ENCODE data around the gene GLRA2.

DNA sequence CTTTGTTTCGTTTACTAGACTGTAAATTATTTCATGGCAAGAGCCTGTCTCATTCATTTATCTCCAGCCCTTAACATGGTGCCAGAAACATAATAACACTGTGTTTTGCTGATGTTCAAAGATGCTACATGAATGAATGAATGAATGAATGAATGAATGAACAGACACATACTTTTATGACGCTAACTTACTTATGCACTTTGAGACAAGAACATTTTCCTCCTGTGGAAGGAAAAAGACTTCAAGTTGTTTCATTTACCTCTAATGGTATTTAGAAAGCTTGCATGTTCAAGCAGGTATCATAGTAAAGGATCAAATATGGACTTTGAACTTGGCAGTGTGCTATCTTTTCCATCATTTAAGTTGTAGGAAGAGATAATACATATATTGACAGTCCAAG lies 131.6 kb downstream of the GLRA2 start:
- TF ChIP-seq, protein P1, sequence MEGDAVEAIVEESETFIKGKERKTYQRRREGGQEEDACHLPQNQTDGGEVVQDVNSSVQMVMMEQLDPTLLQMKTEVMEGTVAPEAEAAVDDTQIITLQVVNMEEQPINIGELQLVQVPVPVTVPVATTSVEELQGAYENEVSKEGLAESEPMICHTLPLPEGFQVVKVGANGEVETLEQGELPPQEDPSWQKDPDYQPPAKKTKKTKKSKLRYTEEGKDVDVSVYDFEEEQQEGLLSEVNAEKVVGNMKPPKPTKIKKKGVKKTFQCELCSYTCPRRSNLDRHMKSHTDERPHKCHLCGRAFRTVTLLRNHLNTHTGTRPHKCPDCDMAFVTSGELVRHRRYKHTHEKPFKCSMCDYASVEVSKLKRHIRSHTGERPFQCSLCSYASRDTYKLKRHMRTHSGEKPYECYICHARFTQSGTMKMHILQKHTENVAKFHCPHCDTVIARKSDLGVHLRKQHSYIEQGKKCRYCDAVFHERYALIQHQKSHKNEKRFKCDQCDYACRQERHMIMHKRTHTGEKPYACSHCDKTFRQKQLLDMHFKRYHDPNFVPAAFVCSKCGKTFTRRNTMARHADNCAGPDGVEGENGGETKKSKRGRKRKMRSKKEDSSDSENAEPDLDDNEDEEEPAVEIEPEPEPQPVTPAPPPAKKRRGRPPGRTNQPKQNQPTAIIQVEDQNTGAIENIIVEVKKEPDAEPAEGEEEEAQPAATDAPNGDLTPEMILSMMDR (IDR thresholded peaks at IDR 0.05; ENCODE audit: insufficient read depth, low read length, poor library complexity, severe bottlenecking): no peak
- TF ChIP-seq EZH2phosphoT487 (conservative IDR thresholded peaks at IDR 0.05; ENCODE audit: low read length): no peak
